ENCODE data around the gene JAML.
"Not testable (repeated sequence)": the region's sequence is repeated elsewhere in the genome, so short reads cannot be mapped to it uniquely, and the experiment has no call there.

Gene JAML

GRCh38 chr11:118193910-118194566, 30.8 kb downstream of the JAML start:
- no peak for DNase-seq (ENCODE audit: low read depth)

- not testable (repeated sequence) for DNase-seq (ENCODE audit: low read depth)
Observed at GRCh38 chr11:118192817-118193216, 32.0 kb downstream of the JAML start.

GRCh38 chr11:118190942-118191506, 33.8 kb downstream of the JAML start:
- DNase-seq (ENCODE audit: low read depth) = not testable (repeated sequence)

- DNase-seq (ENCODE audit: low read depth) = no peak
Observed at GRCh38 chr11:118186346-118187107, 38.3 kb downstream of the JAML start.

GRCh38 chr11:118184784-118185579, 39.8 kb downstream of the JAML start:
- DNase-seq (ENCODE audit: low read depth) = no peak

GRCh38 chr11:118183691-118184090, 41.1 kb downstream of the JAML start:
- not testable (repeated sequence) for DNase-seq (ENCODE audit: low read depth)

- DNase-seq (ENCODE audit: low read depth) = no peak
Observed at GRCh38 chr11:118180300-118180703, 44.5 kb downstream of the JAML start.

GRCh38 chr11:118176778-118177134, 48.1 kb downstream of the JAML start:
- no peak for DNase-seq (ENCODE audit: low read depth)

GRCh38 chr11:118175993-118176777, 48.6 kb downstream of the JAML start, which contains the start of gene SCN2B:
TSS of gene SCN2B (minus strand) at chr11:118176639. CDS start at chr11:118176431, 208 bp downstream.
- DNase-seq (ENCODE audit: low read depth) = no peak

GRCh38 chr11:118175031-118175992, 49.5 kb downstream of the JAML start:
- peak; percentile 39 for DNase-seq (ENCODE audit: low read depth)

GRCh38 chr11:118174006-118174567, 50.7 kb downstream of the JAML start:
- no peak for DNase-seq (ENCODE audit: low read depth)

- DNase-seq (ENCODE audit: low read depth) = no peak
Observed at GRCh38 chr11:118172356-118172755, 52.5 kb downstream of the JAML start.

GRCh38 chr11:118171269-118172062, 53.3 kb downstream of the JAML start:
- peak; percentile 16 for DNase-seq (ENCODE audit: low read depth)

GRCh38 chr11:118170882-118171268, 53.9 kb downstream of the JAML start:
- DNase-seq (ENCODE audit: low read depth) = no peak

- DNase-seq (ENCODE audit: low read depth) = no peak
Observed at GRCh38 chr11:118170231-118170630, 54.6 kb downstream of the JAML start.

GRCh38 chr11:118169300-118170140, 55.3 kb downstream of the JAML start:
- DNase-seq (ENCODE audit: low read depth) = no peak

GRCh38 chr11:118168751-118169150, 56.1 kb downstream of the JAML start:
- no peak for DNase-seq (ENCODE audit: low read depth)

- no peak for DNase-seq (ENCODE audit: low read depth)
Observed at GRCh38 chr11:118168316-118168715, 56.5 kb downstream of the JAML start.
